Coronary artery (tissue), 2 donors: ENCODE measurements around the gene SULT1C2.
A peak's percentile ranks its signal among the peaks of the same experiment; 100 is the strongest.
"Not testable (repeated sequence)": the region's sequence is repeated elsewhere in the genome, so short reads cannot be mapped to it uniquely, and the experiment has no call there.

ENCODE experiments used
- DNase-seq: peaks from one replicate; pipeline ENCODE4 v3.0.0-alpha.2; 2017; ENCODE audit warnings: low spot score
- H3K27ac ChIP-seq, 2 donors: fragments of 200-600 bp; sonication (generic); one replicate each; pipeline ENCODE4 v1.5.1; 2016 to 2019
- H3K4me3 ChIP-seq: fragments of 200-600 bp; sonication (generic); 2 replicates; pipeline ENCODE4 v1.5.1; 2016; ENCODE audit warnings: mild to moderate bottlenecking, moderate library complexity
- CTCF ChIP-seq: fragments of 200-600 bp; sonication (generic); IDR thresholded peaks from one replicate; pipeline ENCODE4 v1.5.1; 2019; ENCODE audit warnings: antibody characterized with exemption

Gene SULT1C2

GRCh38 chr2:108270346-108270745, 18.3 kb upstream of the SULT1C2 start:
- H3K27ac ChIP-seq: no peak overlapping the region

DNA sequence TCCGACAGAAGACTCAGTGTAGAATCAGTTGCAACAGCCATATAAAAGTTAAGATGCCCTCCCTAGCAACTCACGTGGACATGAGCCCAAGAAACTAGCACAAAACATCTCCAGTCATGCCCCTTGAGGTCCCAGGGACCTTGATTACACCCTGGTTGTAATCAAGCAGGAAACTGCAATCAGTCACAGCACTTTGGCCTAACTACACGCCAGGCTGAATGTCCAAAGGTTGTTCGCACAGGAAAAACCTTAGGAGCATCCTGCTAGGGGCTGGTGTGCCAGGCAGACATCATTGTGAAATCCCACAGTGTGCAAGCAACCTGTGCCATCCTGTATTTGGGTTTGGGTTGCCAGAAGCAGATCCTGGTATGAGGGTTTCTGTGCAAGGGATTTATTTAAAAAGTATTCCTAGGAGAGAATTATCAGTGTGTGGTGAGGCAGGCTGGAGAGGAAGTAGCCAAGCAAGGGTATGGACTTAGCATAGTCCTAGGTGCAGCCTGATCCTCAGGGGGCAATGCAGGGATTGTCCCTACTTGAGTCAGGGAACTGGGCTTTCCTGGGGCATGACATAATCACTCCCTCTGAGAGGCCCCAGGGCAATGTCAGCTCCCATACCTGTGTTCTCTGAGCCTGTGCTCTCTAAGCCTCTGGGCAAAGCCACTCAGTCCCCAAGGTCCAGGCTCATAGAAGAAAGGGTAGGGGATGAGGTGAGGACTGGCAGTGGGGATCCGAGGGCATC, 17.8 kb upstream of the SULT1C2 start:
- TF ChIP-seq CTCF: no peak
- no peak overlapping the region for H3K27ac ChIP-seq

More at GRCh38 chr2:108270346-108270745, 18.3 kb upstream of the SULT1C2 start:
- no peak for TF ChIP-seq CTCF
- no peak for DNase-seq
- H3K4me3 ChIP-seq: no peak overlapping the region

GRCh38 chr2:108271691-108272253, 16.9 kb upstream of the SULT1C2 start:
- no peak overlapping the region for H3K4me3 ChIP-seq
- DNase-seq: no peak
- no peak for TF ChIP-seq CTCF
- peak overlapping the region in 1 of 2 donors; percentile 15 for H3K27ac ChIP-seq

More for the DNA sequence above, 17.8 kb upstream of the SULT1C2 start:
- no peak for DNase-seq
- no peak overlapping the region for H3K4me3 ChIP-seq

DNA sequence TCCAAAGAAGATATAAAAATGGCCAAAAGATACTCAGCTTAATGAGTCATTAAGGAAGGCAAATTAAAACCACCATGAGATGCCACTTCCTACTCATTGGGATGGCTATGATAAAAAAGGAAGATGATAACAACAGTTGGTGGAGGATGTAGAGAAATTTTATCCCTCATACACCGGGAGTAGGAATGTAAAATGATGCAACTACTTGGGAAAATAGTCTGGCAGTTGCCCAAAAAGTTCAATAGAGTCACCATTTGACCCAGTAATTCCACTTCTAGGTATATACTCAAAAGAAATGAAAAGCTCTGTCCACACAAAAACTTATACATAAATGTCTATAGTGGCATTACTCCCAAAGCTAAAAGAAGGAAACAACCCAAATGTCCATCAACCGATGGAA, 10.1 kb upstream of the SULT1C2 start:
- TF ChIP-seq CTCF: no peak
- Histone ChIP-seq H3K27ac (no peak overlapping the region), H3K4me3 (no peak overlapping the region)
- no peak for DNase-seq

DNA sequence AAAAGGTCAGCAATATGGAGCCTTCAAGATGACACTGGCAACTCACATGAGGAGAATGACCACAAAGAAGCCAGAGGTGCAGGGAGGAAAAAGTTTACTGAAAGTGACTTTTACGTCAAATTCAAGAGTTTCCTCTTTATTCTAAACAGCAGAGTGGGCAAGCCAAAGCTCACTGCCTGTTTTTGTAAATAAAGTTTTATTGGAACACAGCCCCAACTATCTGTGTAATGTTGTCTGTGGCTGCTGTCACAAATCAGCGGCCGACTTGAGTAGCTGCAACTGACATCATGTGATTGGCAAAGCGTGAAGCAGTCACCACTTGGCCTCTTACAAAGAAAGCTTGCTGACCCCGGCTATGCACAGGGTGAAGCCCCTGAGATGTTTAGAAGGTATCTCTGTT, 9.2 kb upstream of the SULT1C2 start:
- no peak for TF ChIP-seq CTCF
- H3K27ac ChIP-seq: no peak overlapping the region
- no peak overlapping the region for H3K4me3 ChIP-seq
- no peak for DNase-seq

GRCh38 chr2:108280466-108280865, 8.2 kb upstream of the SULT1C2 start:
- Histone ChIP-seq H3K27ac (no peak overlapping the region), H3K4me3 (no peak overlapping the region)
- no peak for DNase-seq
- TF ChIP-seq CTCF: no peak

DNA sequence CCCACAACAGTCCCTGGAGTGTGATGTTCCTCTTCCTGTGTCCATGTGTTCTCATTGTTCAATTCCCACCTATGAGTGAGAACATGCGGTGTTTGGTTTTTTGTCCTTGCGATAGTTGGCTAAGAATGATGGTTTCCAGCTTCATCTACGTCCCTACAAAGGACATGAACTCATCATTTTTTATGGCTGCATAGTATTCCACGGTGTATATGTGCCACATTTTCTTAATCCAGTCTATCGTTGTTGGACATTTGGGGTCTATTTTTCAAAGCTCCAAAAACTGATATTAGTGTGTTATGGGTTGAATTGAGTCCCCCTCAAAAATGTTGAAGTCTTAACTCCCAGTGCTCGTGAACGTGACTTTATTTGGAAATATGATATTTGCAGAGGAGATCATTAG, 4.1 kb upstream of the SULT1C2 start:
- not testable (repeated sequence) for DNase-seq, H3K4me3 ChIP-seq, H3K27ac ChIP-seq
